GM21447 (cell line): Measurements from ENCODE around the gene CNMD.
"Not testable (repeated sequence)": the region's sequence is repeated elsewhere in the genome, so short reads cannot be mapped to it uniquely, and the experiment has no call there.

Source experiments
- ATAC-seq: cut with Tn5 transposase; IDR thresholded peaks from one replicate; pipeline ENCODE4 v1.9.1; 2021; ENCODE audit not compliant: unreplicated experiment

The CNMD gene

DNA sequence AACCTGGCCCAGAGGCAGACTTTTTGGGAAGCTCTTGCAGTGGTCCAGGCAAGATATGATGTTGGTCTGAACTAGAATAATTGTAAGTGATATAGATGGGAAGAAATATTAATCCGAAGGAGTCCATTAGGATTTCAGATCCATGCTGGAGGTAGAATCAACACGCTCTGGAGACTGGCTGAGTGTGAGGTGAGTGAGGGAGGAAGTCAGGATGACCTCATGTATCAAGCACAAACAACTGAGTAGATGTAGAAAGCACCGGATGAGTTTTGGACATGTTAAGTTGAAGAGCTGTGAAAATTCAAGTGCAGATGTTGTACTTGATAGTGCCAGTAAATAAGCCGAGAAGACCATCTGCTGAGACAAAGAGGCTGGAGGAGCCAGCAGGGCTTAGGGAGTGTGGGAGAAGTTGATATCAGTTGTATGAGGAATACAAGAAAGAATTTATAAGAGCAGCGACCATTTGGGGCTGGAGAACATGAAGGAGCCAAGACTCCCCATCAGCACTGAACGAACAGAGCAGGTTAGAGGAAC is 5.3 kb upstream of the CNMD start:
- ATAC-seq = no peak

DNA sequence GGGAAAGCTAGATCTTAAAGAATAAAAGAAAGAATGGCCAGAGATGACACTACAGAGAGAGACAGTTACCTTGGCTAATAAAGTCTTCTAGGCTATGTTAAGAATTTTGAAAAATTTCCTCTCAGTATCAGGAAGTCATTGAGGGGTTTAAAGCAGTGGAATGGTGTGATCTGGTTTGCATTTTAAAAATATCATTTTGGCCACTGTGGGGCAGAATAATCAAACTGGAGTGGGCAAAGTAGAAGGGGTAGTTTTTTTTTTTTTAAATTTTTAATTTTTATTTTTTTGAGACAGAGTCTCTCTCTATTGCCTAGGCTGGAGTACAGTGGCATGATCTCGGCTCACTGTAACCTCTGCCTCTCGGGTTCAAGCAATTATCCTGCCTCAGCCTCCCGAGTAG is 4.4 kb upstream of the CNMD start:
- ATAC-seq = no peak

DNA sequence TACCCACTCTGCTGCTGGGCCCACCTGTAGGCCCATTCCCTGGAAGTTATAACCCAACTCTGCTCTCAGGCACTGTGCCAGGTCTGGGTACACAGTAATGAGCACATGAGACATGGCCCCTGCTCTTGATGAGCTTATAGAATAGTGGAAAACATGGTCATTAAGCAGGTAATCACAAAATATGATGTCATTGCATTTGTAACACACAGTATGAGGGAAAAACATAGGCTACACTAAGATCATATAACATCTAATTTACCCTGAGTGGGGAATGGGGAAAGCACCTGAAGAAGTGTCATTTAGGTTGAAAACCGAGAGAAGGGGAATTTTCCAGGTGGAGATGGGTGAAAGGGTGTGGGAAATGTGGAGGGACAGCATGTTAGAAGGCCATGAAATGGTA is 3.9 kb upstream of the CNMD start:
- ATAC-seq = no peak

- ATAC-seq = no peak
These were observed 727 bp downstream of the CNMD start for GRCh38 chr13:52738719-52739467.

- ATAC-seq = no peak
These were observed 1.7 kb downstream of the CNMD start for GRCh38 chr13:52737965-52738364.

- ATAC-seq = no peak
These were observed 2.2 kb downstream of the CNMD start for GRCh38 chr13:52737451-52737850.

GRCh38 chr13:52736891-52737290 is 2.7 kb downstream of the CNMD start:
- ATAC-seq = no peak

DNA sequence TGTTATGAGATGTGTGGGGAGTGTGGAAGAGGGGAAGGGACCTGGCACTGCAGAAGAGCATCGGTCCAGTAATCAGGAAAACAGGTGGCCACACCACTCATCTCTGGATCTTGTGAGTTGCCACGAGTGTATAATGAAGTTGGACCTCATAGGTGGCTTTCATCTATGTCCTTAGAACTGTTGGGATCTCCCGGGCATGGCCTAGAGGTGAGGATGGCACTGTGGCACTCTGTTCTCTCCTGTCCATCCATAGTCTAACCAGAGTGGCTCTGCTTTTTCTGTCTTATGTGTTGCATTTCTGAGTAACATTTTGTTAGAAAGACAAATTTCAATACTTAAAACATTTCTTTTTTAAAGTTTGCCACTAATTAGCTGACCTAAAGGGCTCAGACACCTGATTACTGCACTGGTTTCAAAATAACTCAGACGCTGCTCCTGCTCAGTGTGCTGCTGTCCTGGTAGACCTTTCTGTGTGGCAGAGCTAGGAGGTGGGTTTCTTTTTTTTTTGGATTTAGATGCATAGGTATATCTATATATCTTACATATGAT is 5.5 kb downstream of the CNMD start:
- ATAC-seq = no peak

DNA sequence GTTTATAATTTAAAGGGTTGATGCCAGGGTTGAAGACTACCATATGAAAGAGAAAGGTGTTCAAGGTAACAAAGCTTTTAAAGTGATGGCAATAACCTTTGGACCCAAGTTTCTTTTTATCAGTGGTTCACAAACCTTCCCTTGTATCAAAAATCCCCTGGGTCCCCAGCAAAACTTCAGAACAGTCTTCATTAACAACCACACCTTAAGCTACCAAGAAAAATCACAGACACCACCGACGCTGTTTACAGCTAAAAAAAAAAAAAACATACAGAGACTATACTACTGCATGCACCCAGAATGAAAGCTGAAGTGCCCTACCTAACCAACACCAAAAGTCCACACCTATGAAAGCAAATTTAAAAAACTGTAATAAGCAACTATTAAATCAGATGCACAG is 13.4 kb downstream of the CNMD start:
- no peak for ATAC-seq

DNA sequence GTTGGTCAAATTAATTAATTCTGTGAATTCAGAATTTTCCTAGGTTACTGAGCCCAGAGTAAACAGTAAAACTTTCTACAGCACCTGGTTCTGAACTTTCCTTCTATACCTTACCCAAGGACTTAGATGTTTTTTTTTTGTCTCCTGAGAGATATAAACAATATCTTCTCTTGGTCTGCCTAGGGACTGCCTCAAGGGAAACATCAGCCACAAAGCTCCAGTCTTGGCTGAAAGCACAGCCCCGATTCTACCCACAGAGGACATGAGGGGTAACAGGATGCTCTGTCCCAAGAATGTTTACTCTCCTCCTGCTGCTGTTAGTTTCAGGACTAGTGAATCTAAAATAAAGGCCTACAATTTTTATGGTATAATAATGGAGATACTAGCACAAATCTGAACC is 14.3 kb downstream of the CNMD start:
- no peak for ATAC-seq

GRCh38 chr13:52723181-52723580 is 16.4 kb downstream of the CNMD start:
- no peak for ATAC-seq

GRCh38 chr13:52721356-52721755 is 18.3 kb downstream of the CNMD start:
- not testable (repeated sequence) for ATAC-seq

- ATAC-seq = not testable (repeated sequence)
These were observed 18.7 kb downstream of the CNMD start for GRCh38 chr13:52720904-52721303.

- no peak for ATAC-seq
These were observed 25.7 kb downstream of the CNMD start for GRCh38 chr13:52713894-52714293.

DNA sequence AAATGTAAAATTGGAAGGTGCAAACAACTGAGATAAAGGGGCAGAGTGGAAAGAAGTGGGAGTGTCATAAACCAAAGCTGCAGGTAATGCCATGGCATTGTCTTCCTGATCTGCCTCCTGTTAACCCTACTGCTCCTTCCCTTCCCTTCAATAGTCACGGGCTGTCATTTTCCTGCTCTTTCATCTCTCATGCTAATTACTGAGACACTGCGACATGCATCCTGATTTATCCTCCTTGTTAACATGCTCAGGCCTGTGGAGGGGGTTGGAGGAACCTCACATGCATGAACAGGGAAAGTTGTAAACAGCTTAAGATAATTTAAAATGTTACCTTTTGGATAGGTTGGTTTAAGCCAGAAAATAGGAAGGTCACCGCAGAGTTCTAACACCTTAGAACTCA is 27.2 kb downstream of the CNMD start:
- no peak for ATAC-seq

DNA sequence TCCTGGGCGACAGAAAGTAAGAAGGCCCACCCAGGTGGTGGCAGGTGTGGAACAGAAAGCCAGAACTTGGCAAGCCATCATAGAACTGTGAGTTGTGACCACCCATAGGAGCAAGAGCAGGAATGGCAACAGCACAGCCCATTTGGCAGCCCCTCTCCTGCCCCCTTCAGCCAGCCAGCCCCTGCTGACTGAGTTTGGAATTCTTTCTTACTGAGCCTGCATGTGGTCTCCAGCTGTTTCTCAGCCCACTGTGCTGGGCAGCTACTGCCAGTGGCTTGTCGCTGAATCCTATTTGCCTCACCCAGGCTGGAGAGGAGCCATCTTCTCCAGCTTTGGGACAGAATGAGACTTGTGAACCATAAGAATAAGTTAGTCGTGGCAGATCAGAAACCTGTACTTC is 28.3 kb downstream of the CNMD start:
- no peak for ATAC-seq

- ATAC-seq = not testable (repeated sequence)
These were observed 31.4 kb downstream of the CNMD start for GRCh38 chr13:52708266-52708665.

DNA sequence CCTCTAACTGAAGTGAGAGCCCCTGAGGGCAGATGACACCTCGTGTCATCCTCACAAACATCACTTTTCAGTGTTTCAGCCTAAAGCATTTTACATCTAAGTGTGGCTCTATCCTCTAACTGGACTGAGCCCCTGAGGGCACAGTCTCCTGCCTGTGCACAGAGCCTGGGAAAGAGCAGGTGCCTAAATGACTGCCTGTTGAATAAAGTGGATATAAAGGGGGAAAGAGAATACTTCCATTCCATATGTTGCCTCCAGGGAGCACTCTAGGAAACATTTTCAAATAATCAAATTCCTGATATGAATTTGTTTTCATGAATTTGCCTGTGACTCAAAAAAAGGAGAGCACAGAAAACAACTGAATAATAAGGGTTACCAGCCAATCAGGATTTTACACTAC is 32.2 kb downstream of the CNMD start:
- ATAC-seq = no peak

DNA sequence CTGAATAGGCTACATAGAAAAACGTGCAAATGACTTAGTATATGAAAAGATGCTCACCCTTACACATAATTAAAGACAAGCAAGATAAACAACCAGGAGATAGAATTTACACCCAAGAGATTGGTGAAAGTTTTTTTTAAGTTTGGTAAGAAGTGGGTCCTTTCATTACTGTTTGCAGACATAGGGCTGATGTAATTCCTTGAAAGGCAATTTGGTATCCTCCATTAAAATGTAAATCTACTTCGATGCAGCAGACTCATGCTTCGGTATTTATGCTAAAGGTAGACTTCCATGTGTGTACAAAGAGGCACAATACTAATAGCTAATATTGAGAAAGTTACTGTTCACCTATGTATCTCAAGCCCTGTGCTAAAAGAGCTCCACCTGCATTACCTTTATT is 33.5 kb downstream of the CNMD start:
- no peak for ATAC-seq

- ATAC-seq = no peak
These were observed 36.1 kb downstream of the CNMD start for GRCh38 chr13:52703482-52703881.

DNA sequence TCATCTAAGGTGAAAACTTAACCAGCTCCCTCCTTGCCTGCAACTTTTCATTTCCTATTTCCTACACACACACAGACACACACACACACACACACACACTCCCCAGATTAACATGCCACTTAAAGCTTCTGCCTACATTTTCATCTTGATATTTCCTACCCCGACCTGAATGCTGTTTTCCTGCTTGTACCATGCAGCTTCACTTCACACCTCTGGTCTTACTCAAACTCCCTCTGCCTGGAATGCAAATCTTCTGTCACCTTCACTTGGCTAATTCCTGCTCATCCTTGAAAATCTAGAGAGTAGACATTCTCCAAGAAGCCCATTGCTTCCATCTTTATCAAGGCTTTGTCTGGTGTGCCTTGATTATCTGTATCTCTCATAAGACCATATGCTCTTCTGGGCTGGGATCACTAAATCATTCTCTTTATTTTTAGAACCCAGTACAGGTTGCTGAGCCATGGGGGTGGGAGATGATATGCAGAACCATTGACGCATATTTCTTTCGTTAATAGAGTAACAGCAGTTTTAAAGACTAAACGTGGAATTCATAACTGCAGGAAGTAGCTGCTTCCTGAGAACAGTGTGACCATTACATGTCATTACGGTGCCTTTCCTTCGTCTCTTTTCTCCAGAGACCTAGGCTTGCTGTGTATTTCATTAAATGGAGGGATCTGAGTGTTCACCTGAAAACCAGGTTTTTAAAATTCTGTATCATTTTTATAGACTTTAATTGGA is 37.7 kb downstream of the CNMD start:
- no peak for ATAC-seq

- ATAC-seq = no peak
These were observed 43.1 kb downstream of the CNMD start for GRCh38 chr13:52696566-52696965.
